NT2/D1 (cell line): ENCODE results near the gene NFYA.

Experiments used
- YY1 ChIP-seq: IDR thresholded peaks from 2 replicates; pipeline ENCODE4 v1.6.1; 2011; ENCODE audit not compliant: insufficient read length, insufficient read depth
- ZNF274 ChIP-seq: IDR thresholded peaks from 2 replicates; pipeline ENCODE4 v1.6.1; 2011; ENCODE audit warnings: mild to moderate bottlenecking, low read depth, low read length

DNA sequence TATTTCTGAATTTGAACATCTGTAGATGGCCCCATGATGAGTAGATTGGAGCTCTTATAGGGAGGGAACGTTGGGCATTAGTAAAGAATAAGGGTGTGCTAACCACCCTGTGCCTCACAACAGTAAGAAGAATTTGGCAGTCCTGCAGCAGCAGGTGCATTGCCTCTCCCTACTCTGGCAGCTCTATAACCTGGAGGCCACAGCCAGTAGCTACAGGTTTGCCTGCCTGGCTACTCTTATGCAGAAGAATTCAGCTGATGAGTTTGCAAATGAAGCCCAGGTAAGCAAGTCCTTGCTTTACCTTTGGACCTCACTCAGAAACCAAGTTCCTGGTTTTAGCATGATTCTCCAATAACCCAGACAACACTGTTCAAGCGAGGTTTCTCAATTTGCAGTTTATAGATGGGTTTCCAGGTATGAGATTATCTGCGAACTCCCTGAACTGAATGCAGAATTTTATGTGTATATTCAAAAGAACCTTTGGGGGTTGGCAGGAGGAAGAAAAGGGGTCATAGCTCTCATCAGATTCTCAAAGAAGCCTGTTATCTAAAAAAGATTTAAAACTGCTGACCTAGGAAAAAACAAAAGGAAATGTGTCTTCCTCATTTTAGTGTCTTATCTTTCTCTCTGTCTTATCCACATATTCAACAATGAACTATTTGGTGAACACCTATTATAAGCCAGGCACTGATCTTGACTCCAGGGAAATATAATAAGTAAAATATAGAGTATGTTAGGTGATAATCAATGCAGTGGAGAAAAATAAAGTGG is 62.5 kb downstream of the NFYA start:
- TF ChIP-seq ZNF274, result no peak
- no peak for TF ChIP-seq YY1
